Upper lobe of right lung (tissue), 1 donor: Measurements from ENCODE around the gene SLC30A9. TPM values are rescaled to one million over a fixed set of nuclear protein-coding genes. Genes with fewer than 3 reads are reported as not detected.

ENCODE experiments used
- ATAC-seq: fragments of 200-7000 bp; cut with Tn5 transposase; one replicate; pipeline ENCODE4 v1.9.1; 2020; ENCODE audit warnings: mild to moderate bottlenecking, moderate library complexity
- DNase-seq: peaks from one replicate; pipeline ENCODE4 v3.0.0-alpha.2; 2020
- H3K27ac ChIP-seq: fragments of 200-600 bp; one replicate; pipeline ENCODE4 v1.8.0; 2022
- H3K27me3 ChIP-seq: fragments of 200-600 bp; one replicate; pipeline ENCODE4 v1.8.0; 2022; ENCODE audit warnings: mild to moderate bottlenecking
- H3K36me3 ChIP-seq: fragments of 200-600 bp; one replicate; pipeline ENCODE4 v1.8.0; 2022
- H3K4me1 ChIP-seq: fragments of 200-600 bp; one replicate; pipeline ENCODE4 v1.8.0; 2022
- H3K4me3 ChIP-seq: fragments of 200-600 bp; one replicate; pipeline ENCODE4 v1.8.0; 2022; ENCODE audit warnings: mild to moderate bottlenecking
- H3K9me3 ChIP-seq: fragments of 200-600 bp; one replicate; pipeline ENCODE4 v1.8.0; 2022
- CTCF ChIP-seq: fragments of 200-600 bp; IDR thresholded peaks from one replicate; pipeline ENCODE4 v1.8.0; 2022; ENCODE audit warnings: antibody characterized with exemption
- intact Hi-C: fragments of 100-400 bp; cut with DNase I; formaldehyde crosslinking; loops from one replicate; pipeline ENCODE4 v1.11.0; 2022
- total RNA-seq: library from RNA; stranded (reverse); fragmentation: NEBNext Ultra II Directional; extraction: Animal tissue kit (Norgen Biotek cat#: 25700); gene quantifications from one replicate; pipeline ENCODE4 v1.2.1, GENCODE V29; 2021
- donor health status: DM: no; HTN: yes; CAD: no; lungs with severe emphysema.

Gene SLC30A9
- total RNA-seq, 1 donor from 2014 or later, result 42.5 TPM

DNA sequence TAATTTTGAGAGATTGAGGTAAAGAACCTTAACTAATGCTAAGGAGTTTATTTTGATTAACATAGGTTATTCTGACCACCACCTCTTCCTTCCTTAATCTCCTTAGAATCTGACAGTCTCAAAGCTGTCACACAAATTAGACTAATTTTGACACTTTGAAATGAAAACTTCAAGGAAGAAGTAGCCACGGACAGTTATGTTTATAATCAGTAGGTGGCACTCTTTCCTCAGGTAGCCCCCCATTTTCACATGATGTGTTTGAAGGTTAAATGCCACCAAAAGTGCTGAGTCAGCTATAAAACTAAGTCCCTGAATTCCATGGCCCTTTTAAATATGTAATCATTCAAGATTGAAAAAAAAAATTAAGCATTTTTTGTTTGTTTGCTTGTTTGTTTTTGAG is 32.7 kb upstream of the SLC30A9 start:
- ATAC-seq, result no peak
- no peak for DNase-seq
- H3K27me3 ChIP-seq, result no peaks in the 10 kb centered on the region
- peak; percentile 35 for TF ChIP-seq CTCF
- H3K36me3 ChIP-seq, result peaks cover 38% of the 10 kb centered on the region
- H3K4me3 ChIP-seq, result no peak overlapping the region
- no peaks in the 10 kb centered on the region for H3K9me3 ChIP-seq
- no peaks in the 10 kb centered on the region for H3K4me1 ChIP-seq
- H3K27ac ChIP-seq, result no peak overlapping the region
- intact Hi-C loops, result no loop called here

- TF ChIP-seq CTCF, result peak; percentile 41
- H3K4me1 ChIP-seq, result no peaks in the 10 kb centered on the region
- no peak for ATAC-seq
- no peak for DNase-seq
- no peak overlapping the region for H3K27ac ChIP-seq
- H3K4me3 ChIP-seq, result no peak overlapping the region
- intact Hi-C loops, result no loop called here
- peaks cover 5% of the 10 kb centered on the region for H3K36me3 ChIP-seq
- no peaks in the 10 kb centered on the region for H3K9me3 ChIP-seq
- H3K27me3 ChIP-seq, result no peaks in the 10 kb centered on the region
Measured at GRCh38 chr4:41963105-41963504, 27.2 kb upstream of the SLC30A9 start.

DNA sequence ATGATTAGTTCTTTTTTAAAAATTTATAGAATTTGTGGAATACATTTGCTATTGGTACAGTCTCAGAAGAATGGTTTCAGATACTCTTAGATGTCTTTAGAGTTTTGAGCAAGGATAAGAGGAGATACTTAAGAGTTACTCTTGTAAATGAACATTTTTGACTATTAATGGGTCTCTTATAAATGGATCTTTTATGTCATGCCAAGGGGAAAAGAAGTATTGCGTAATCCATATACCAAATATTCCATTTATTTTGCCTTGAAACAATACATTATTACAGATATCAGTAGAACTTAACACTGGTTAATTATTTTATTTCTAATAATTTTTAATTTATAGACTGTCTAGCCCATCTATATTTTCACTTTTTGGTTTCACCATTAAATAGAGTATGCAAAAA is 25.9 kb upstream of the SLC30A9 start:
- ATAC-seq, result no peak
- intact Hi-C loops, result no loop called here

DNA sequence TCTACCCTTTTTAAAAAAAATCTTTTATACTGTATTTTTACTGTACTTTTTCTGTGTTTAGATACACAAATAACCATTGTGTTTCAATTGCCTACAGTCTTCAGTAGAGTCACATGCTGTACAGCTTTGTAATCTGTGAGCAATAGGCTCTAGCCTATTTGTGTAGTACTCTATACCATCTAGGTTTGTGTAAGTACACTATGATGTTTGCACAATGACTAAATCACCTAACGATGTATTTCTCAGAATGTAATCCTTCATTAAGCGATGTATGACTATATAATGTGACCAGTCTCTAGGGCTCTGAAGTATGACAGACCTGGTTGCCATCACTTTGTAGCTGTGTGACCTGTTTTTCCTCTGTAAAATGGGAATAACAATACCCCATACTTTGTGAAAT is 22.9 kb upstream of the SLC30A9 start:
- Histone ChIP-seq H3K4me3 (no peak overlapping the region), H3K36me3 (no peaks in the 10 kb centered on the region), H3K27ac (no peak overlapping the region), H3K4me1 (no peaks in the 10 kb centered on the region), H3K9me3 (no peaks in the 10 kb centered on the region), H3K27me3 (no peaks in the 10 kb centered on the region)
- DNase-seq (no peak), ATAC-seq (no peak)
- TF ChIP-seq CTCF, result no peak
- intact Hi-C loops, result no loop called here

More for the DNA sequence above, 25.9 kb upstream of the SLC30A9 start:
- no peaks in the 10 kb centered on the region for H3K9me3 ChIP-seq
- no peaks in the 10 kb centered on the region for H3K4me1 ChIP-seq
- TF ChIP-seq CTCF, result no peak
- no peak for DNase-seq
- no peak overlapping the region for H3K4me3 ChIP-seq
- H3K27ac ChIP-seq, result no peak overlapping the region
- peaks cover 5% of the 10 kb centered on the region for H3K36me3 ChIP-seq
- H3K27me3 ChIP-seq, result no peaks in the 10 kb centered on the region

- TF ChIP-seq CTCF, result no peak
- no peak for DNase-seq
- Histone ChIP-seq H3K4me3 (no peak overlapping the region), H3K9me3 (no peaks in the 10 kb centered on the region), H3K4me1 (no peaks in the 10 kb centered on the region), H3K27ac (no peak overlapping the region), H3K36me3 (no peaks in the 10 kb centered on the region), H3K27me3 (no peaks in the 10 kb centered on the region)
- ATAC-seq, result no peak
- intact Hi-C loops, result no loop called here
Measured at GRCh38 chr4:41969671-41970070, 20.7 kb upstream of the SLC30A9 start.

DNA sequence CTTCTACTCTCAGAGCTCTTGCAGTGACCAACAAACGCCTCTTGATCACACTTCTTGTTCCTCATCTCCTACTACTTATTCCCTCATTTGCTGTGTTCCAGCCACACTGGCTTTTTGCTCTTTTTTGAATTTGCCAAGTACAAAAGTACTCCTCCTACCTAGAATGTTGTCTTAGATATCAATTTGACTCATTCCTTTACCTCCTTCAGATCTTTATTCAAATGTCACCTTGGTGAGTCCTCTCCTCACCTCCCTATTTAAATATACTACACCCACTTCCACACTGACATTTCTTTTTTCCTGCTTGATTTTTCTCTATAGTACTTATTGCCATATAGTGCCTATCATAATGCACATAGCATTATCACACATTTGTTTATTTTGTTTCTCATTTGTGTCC is 15.0 kb upstream of the SLC30A9 start:
- Histone ChIP-seq H3K27ac (no peak overlapping the region), H3K4me3 (no peak overlapping the region), H3K4me1 (no peaks in the 10 kb centered on the region), H3K27me3 (no peaks in the 10 kb centered on the region), H3K9me3 (no peaks in the 10 kb centered on the region), H3K36me3 (no peaks in the 10 kb centered on the region)
- intact Hi-C loops, result no loop called here
- no peak for TF ChIP-seq CTCF
- DNase-seq (no peak), ATAC-seq (no peak)
